Suprapubic skin (tissue), 3 donors: ENCODE measurements around the gene SVOP.

Experiments used
- CTCF ChIP-seq, 2 donors: fragments of 200-600 bp in 1 of 2; fragments of 450-650 bp in 1 of 2; sonication (generic) in 1 of 2; IDR thresholded peaks; one replicate each; pipeline ENCODE4 v1.5.1; 2016 to 2019; ENCODE audit warnings: antibody characterized with exemption in 2 of 2, mild to moderate bottlenecking in 1 of 2, moderate library complexity in 1 of 2
- POLR2AphosphoS5 ChIP-seq, 3 donors: sonication (generic); formaldehyde crosslinking; IDR thresholded peaks; one replicate each; pipeline ENCODE4 v1.6.1; 2017; ENCODE audit warnings: antibody characterized with exemption in 3 of 3

GRCh38 chr12:109056891-109057290 lies 36.0 kb upstream of the SVOP start:
- TF ChIP-seq CTCF (IDR thresholded peaks at IDR 0.05) (no peak), POLR2AphosphoS5 (IDR thresholded peaks at IDR 0.05) (no peak)
